Left lung (tissue), 10 donors: ENCODE results near the gene FAM219A. TPM values are rescaled to one million over a fixed set of nuclear protein-coding genes. Genes with fewer than 3 reads are reported as not detected.

ENCODE experiments used
- ATAC-seq: fragments of 200-7000 bp; cut with Tn5 transposase; one replicate; pipeline ENCODE4 v1.9.1; 2020; ENCODE audit warnings: moderate library complexity
- DNase-seq, 4 donors: peaks; one replicate each; pipeline ENCODE4 v3.0.0-alpha.2; 2013 to 2020
- H3K27ac ChIP-seq, 2 donors: fragments of 200-600 bp; sonication (generic) in 1 of 2; one replicate each; pipeline versions ENCODE4 v1.5.0 to v1.8.0; 2020 to 2021
- H3K27me3 ChIP-seq, 2 donors: fragments of 200-600 bp; sonication (generic) in 1 of 2; one replicate each; pipeline versions ENCODE4 v1.5.0 to v1.8.0; 2020 to 2021
- H3K36me3 ChIP-seq, 2 donors: fragments of 200-600 bp; sonication (generic) in 1 of 2; one replicate each; pipeline versions ENCODE4 v1.5.0 to v1.8.0; 2020 to 2021
- H3K4me1 ChIP-seq, 2 donors: fragments of 200-600 bp; one replicate each; pipeline ENCODE4 v1.8.0; 2021
- H3K4me3 ChIP-seq, 2 donors: fragments of 200-600 bp; sonication (generic) in 1 of 2; one replicate each; pipeline versions ENCODE4 v1.5.0 to v1.8.0; 2020 to 2021; ENCODE audit warnings: mild to moderate bottlenecking in 1 of 2
- H3K9me3 ChIP-seq, 2 donors: fragments of 200-600 bp; sonication (generic) in 1 of 2; one replicate each; pipeline versions ENCODE4 v1.5.0 to v1.8.0; 2020 to 2021
- CTCF ChIP-seq, 2 donors: fragments of 200-600 bp; sonication (generic) in 1 of 2; IDR thresholded peaks; one replicate each; pipeline versions ENCODE4 v1.5.0 to v1.8.0; 2021; ENCODE audit warnings: antibody characterized with exemption in 2 of 2
- intact Hi-C, 2 donors: fragments of 100-400 bp; cut with DNase I; formaldehyde crosslinking; loops; one replicate each; pipeline versions ENCODE4 v1.11.2 to v1.14.2; 2022
- polyA plus RNA-seq, 6 donors: library from polyadenylated mRNA; unstranded; fragments of 120-200 nt; gene quantifications; one replicate each; pipeline ENCODE4 v1.2.1, GENCODE V29; 2013; ENCODE audit not compliant: insufficient read length in 6 of 6
- total RNA-seq, 2 donors: library from RNA; stranded (reverse); fragmentation: NEBNext Ultra II Directional; extraction: Animal tissue kit (Norgen Biotek cat#: 25700); gene quantifications; one replicate each; pipeline ENCODE4 v1.2.1, GENCODE V29; 2021
- donor health status: DM: no; HTN: yes; CAD: no.
- donor health status: DM: no; HTN: no; CAD: no.

The FAM219A gene
- total and polyA plus RNA-seq, 8 donors = 12.3 to 23.0 (median 14.6) TPM

- TF ChIP-seq CTCF (IDR thresholded peaks at IDR 0.05) = no peak
- H3K27ac ChIP-seq = no peak overlapping the region
- intact Hi-C loops = no loop called here
- peaks cover 0 to 30% of the 10 kb centered on the region in 2 donors for H3K4me1 ChIP-seq
- H3K27me3 ChIP-seq = peaks cover 0 to 15% of the 10 kb centered on the region in 2 donors
- DNase-seq = no peak
- peaks cover 0 to 22% of the 10 kb centered on the region in 2 donors for H3K36me3 ChIP-seq
- H3K9me3 ChIP-seq = no peaks in the 10 kb centered on the region
- no peak for ATAC-seq
- no peak overlapping the region for H3K4me3 ChIP-seq
Observed at GRCh38 chr9:34374339-34374738, 84.0 kb downstream of the FAM219A start.

- no peak overlapping the region for H3K4me3 ChIP-seq
- intact Hi-C loops = no loop called here
- no peak for TF ChIP-seq CTCF (IDR thresholded peaks at IDR 0.05)
- peaks cover 0 to 15% of the 10 kb centered on the region in 2 donors for H3K27me3 ChIP-seq
- DNase-seq = no peak
- no peak overlapping the region for H3K27ac ChIP-seq
- H3K4me1 ChIP-seq = peaks cover 0 to 26% of the 10 kb centered on the region in 2 donors
- ATAC-seq = no peak
- H3K9me3 ChIP-seq = no peaks in the 10 kb centered on the region
- H3K36me3 ChIP-seq = peaks cover 0 to 22% of the 10 kb centered on the region in 2 donors
Observed at GRCh38 chr9:34373749-34374148, 84.6 kb downstream of the FAM219A start.

DNA sequence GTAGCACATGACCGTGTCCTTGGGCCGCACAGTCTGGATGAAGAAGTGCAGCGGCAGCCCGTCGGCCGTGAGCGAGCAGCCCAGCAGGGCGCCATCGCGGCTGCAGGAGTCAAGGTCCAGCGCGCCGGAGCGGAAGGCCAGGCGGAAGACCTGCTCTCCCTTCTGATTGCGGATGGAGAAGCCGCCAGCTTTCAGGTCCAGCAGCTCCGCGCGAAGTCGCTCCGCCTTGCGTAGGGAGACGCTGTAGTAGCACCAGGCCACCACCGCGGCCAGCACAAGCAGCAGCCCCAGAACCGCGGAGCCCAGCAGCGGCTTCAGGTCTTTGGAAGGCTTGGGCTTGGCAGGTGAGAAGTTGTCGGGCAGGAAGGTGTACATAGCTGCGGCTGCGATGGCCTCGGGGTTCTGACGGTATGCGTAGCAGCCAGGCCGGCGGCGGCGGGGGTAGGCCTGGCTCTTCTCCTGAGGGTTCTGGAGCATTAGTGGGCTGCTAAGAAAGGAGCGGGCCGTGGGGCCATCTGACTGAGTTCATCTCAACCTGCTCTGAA lies 85.8 kb downstream of the FAM219A start:
- Histone ChIP-seq H3K4me1 (peaks cover 0 to 22% of the 10 kb centered on the region in 2 donors), H3K4me3 (no peak overlapping the region), H3K36me3 (peaks cover 0 to 22% of the 10 kb centered on the region in 2 donors), H3K27ac (no peak overlapping the region), H3K9me3 (no peaks in the 10 kb centered on the region), H3K27me3 (peaks cover 0 to 15% of the 10 kb centered on the region in 2 donors)
- ATAC-seq (no peak), DNase-seq (peak in 1 of 4 donors; percentile 21)
- no peak for TF ChIP-seq CTCF (IDR thresholded peaks at IDR 0.05)
- intact Hi-C loops = no loop called here

GRCh38 chr9:34371886-34372466 lies 86.4 kb downstream of the FAM219A start:
- Histone ChIP-seq H3K9me3 (no peaks in the 10 kb centered on the region), H3K4me3 (no peak overlapping the region), H3K36me3 (peaks cover 0 to 22% of the 10 kb centered on the region in 2 donors), H3K27me3 (peaks cover 0 to 15% of the 10 kb centered on the region in 2 donors), H3K27ac (no peak overlapping the region), H3K4me1 (peaks cover 0 to 16% of the 10 kb centered on the region in 2 donors)
- no peak for TF ChIP-seq CTCF (IDR thresholded peaks at IDR 0.05)
- DNase-seq = no peak
- intact Hi-C loops = no loop called here
- no peak for ATAC-seq

- Histone ChIP-seq H3K4me3 (no peak overlapping the region), H3K36me3 (peaks cover 0 to 22% of the 10 kb centered on the region in 2 donors), H3K27me3 (peaks cover 0 to 15% of the 10 kb centered on the region in 2 donors), H3K9me3 (no peaks in the 10 kb centered on the region), H3K27ac (no peak overlapping the region), H3K4me1 (peaks cover 0 to 12% of the 10 kb centered on the region in 2 donors)
- intact Hi-C loops = no loop called here
- no peak for TF ChIP-seq CTCF (IDR thresholded peaks at IDR 0.05)
- ATAC-seq (no peak), DNase-seq (peak in 1 of 4 donors; percentile 80)
Observed at GRCh38 chr9:34370970-34371880, 87.1 kb downstream of the FAM219A start.
